K562 (cell line): ENCODE measurements around the gene COPS9.

ENCODE experiments used
- HCFC1 ChIP-seq: IDR thresholded peaks from 2 replicates; pipeline ENCODE4 v1.6.1; 2012; ENCODE audit warnings: low read depth, low read length, improper control_type of control experiment
- KLF16 ChIP-seq: IDR thresholded peaks from 2 replicates; pipeline ENCODE4 v1.6.1; 2016; ENCODE audit warnings: antibody characterized with exemption
- ZEB2 ChIP-seq: fragments of 450-650 bp; IDR thresholded peaks from 2 replicates; pipeline ENCODE4 v1.6.1; 2016

GRCh38 chr2:240172071-240172895 lies 36.2 kb upstream of the COPS9 start:
- TF ChIP-seq ZEB2 (no peak), HCFC1 (no peak), KLF16 (no peak)
